Epithelial cell of esophagus (primary cell): ENCODE measurements around the gene GPRC5A.
A peak's percentile ranks its signal among the peaks of the same experiment; 100 is the strongest.

Experiments used
- DNase-seq: peaks from one replicate; pipeline ENCODE4 v3.0.0; 2010; ENCODE audit warnings: low read depth
- H3K4me3 ChIP-seq: 2 replicates; pipeline ENCODE4 v1.5.1; 2011; ENCODE audit warnings: mild to moderate bottlenecking, low read length, control low read depth
- CTCF ChIP-seq: IDR thresholded peaks from 2 replicates; pipeline ENCODE4 v1.5.1; 2011; ENCODE audit warnings: low read depth, mild to moderate bottlenecking, low read length, control low read depth, inconsistent platforms; ENCODE audit not compliant: insufficient read depth; ENCODE audit errors: missing control alignments

The GPRC5A gene

GRCh38 chr12:12927211-12928079, 36.1 kb downstream of the GPRC5A start:
- no peak for TF ChIP-seq CTCF
- H3K4me3 ChIP-seq, result peak overlapping the region; percentile 75
- peak; percentile 83 for DNase-seq

GRCh38 chr12:12929696-12930095, 38.3 kb downstream of the GPRC5A start:
- H3K4me3 ChIP-seq, result no peak overlapping the region
- no peak for DNase-seq
- TF ChIP-seq CTCF, result no peak

- H3K4me3 ChIP-seq, result no peak overlapping the region
- TF ChIP-seq CTCF, result no peak
- DNase-seq, result no peak
Measured at GRCh38 chr12:12930633-12931219, 39.4 kb downstream of the GPRC5A start.

- no peak overlapping the region for H3K4me3 ChIP-seq
- DNase-seq, result no peak
- no peak for TF ChIP-seq CTCF
Measured at GRCh38 chr12:12933742-12934141, 42.4 kb downstream of the GPRC5A start.

GRCh38 chr12:12934556-12934955, 43.2 kb downstream of the GPRC5A start:
- TF ChIP-seq CTCF, result no peak
- DNase-seq, result no peak
- H3K4me3 ChIP-seq, result no peak overlapping the region

- no peak overlapping the region for H3K4me3 ChIP-seq
- DNase-seq, result no peak
- TF ChIP-seq CTCF, result no peak
Measured at GRCh38 chr12:12936983-12937491, 45.7 kb downstream of the GPRC5A start.

- no peak for DNase-seq
- no peak overlapping the region for H3K4me3 ChIP-seq
- no peak for TF ChIP-seq CTCF
Measured at GRCh38 chr12:12938541-12938940, 47.2 kb downstream of the GPRC5A start.
